Measurements from ENCODE around the gene ETV3L. TPM values are rescaled to one million over a fixed set of nuclear protein-coding genes. Genes with fewer than 3 reads are reported as not detected.
A peak's percentile ranks its signal among the peaks of the same experiment; 100 is the strongest.

Gene ETV3L
- total RNA-seq, 5 donors from 2014 or later (not counting 1 experiment from before 2014, with no cell fraction given) = not detected

DNA sequence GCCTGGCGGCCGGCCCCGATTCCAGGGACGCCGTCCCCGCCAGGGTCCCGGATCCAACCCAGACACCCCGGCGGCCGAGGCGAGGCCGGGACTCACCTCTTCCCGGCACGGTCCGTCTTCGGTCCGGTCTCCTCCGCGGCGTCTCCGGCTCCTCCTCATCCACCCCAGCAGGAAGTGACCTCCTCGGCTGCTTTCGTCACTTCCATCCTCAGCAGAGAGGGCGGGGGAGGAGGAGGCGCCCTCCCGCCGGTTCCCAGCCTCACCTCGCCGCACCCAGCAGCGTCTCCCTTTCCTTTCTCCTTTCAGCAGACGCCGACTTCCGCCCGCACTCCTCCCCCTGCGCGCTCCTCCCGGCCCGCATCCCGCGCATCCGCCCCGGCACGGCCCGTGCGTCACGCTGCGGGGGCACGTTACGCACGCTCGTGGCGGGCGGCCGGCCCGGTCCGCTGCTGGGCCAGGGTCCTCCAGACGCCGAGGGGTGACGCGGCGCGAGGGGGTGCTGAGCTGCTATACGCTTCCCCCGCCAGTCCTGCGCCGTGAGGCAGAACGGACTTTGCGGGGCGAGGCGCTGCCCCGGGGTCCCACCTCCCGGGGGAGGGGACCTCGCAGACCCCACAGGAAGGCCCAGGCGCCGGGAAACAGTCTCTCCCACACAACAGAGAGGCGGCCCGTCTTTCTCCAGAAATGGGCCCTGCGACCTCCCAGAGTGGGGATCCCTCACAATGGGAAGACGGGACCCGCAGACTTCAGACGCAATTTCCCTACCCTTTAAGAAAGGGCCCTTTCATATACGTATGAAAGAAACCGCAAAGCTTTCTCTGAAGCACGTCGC, 38.8 kb upstream of the ETV3L start, which contains the start of gene ETV3:
ETV3 (minus strand) TSS at position 176 of the 832 bp plus-strand sequence. CDS start 2,043 bp downstream, outside the sequence.
- Mint-ChIP-seq H3K36me3 (peaks cover 24% of the 10 kb centered on the region), H3K4me3 (peak within 1 kb of the TSS; percentile 89 to 96 (median 95)), H3K9me3 (no peaks in the 10 kb centered on the region), H3K4me1 (peaks cover 56 to 59% (median 56%) of the 10 kb centered on the region in 3 donors), H3K27me3 (no peaks in the 10 kb centered on the region), H3K27ac (peak within 1 kb of the TSS; percentile 90 to 94)
- CTCF ChIA-PET = interaction anchor here in 1 of 2 donors (1.2 to 2.2 kb wide), 3 partner anchors 18 to 48 kb away, joined by 3 to 12 read pairs (median 6); no protein-coding TSS in a partner anchor
- Histone ChIP-seq H3K36me3 (ENCODE audit: control insufficient read depth in 2 of 2, extremely low read depth in 1 of 2, insufficient read depth in 1 of 2, low read length in 1 of 2) (peaks cover 14 to 21% of the 10 kb centered on the region in 2 donors), H3K27me3 (replicated peaks in 1 of 2; ENCODE audit: control insufficient read depth in 2 of 2, extremely low read depth in 1 of 2, insufficient read depth in 2 of 2, low read length in 1 of 2) (no peaks in the 10 kb centered on the region), H3K9me3 (no peaks in the 10 kb centered on the region), H3K4me3 (ENCODE audit: control insufficient read depth in 1 of 2, extremely low read depth in 1 of 2, low read length in 1 of 2) (peak within 1 kb of the TSS; percentile 91 to 92), H3K27ac (ENCODE audit: low read length) (peak within 1 kb of the TSS; percentile 98), H3K4me1 (ENCODE audit: control insufficient read depth in 1 of 2, extremely low read depth in 1 of 2, insufficient read depth in 2 of 2, low read length in 2 of 2) (peaks cover 36 to 44% of the 10 kb centered on the region in 2 experiments)
- POLR2A ChIA-PET = no interaction called here
- WGBS (ENCODE audit: insufficient coverage) = 0% methylated on average over 75 of the region's 85 CpGs
- ATAC-seq (replicated peaks in 1 of 4) = peak; percentile 80 to 85 (median 82)
- peak; percentile 70 to 93 (median 83) for DNase-seq

DNA sequence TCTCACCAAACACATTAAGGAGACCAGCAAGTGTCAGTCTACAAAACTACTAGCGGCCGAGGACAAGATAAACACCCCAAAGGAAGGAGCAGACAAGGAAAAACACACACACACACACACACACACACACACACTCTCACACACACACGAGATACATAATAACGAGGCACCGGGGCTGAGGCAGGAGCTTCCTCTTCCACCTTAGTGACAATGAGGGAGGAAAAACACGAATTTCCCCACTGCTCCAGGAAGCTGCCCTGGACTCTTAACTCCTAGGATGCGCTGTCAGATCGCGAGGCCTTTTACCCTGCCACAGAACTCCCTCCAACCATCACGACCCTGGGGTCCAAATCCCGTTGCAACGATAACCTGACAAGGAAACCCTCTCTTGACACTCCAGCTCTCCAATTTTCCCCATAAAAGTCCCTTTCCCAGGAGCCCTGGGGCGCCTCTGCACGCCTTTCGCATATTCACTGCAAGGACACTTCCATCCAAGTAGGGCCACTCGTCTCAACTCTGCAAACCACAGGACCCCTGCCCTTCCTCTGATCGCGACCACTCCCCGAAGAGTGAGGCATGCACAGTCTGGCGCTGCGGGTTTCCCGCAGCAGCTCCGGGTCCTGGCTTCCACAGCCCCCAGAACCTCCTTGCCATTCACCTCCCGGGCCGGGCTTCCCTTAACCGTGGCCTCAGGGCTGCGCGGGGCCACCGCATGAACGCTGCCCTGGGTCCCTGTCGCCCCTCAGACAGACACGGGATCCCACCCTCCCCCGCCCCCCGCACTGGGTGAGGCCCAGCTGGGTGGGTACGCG, 38.0 kb upstream of the ETV3L start:
- Mint-ChIP-seq H3K9me3 (no peaks in the 10 kb centered on the region), H3K4me3 (peak overlapping the region; percentile 89 to 96 (median 95)), H3K4me1 (peaks cover 64 to 68% (median 64%) of the 10 kb centered on the region in 3 donors), H3K27ac (peak overlapping the region; percentile 80 to 90), H3K27me3 (no peaks in the 10 kb centered on the region), H3K36me3 (peaks cover 30% of the 10 kb centered on the region)
- no peaks in the 10 kb centered on the region for H3K27me3 ChIP-seq (replicated peaks in 1 of 2; ENCODE audit: control insufficient read depth in 2 of 2, extremely low read depth in 1 of 2, insufficient read depth in 2 of 2, low read length in 1 of 2)
- ChIA-PET CTCF (interaction anchor here (0.9 to 1.4 kb wide), 3 partner anchors 19 to 47 kb away, joined by 3 to 6 read pairs (median 4); no protein-coding TSS in a partner anchor), POLR2A (interaction anchor here in 1 of 2 donors (0.7 kb wide), 1 partner anchor 16 kb away, joined by 3 read pairs; no protein-coding TSS in a partner anchor)
- H3K4me3 ChIP-seq (ENCODE audit: control insufficient read depth in 1 of 2, extremely low read depth in 1 of 2, low read length in 1 of 2) = peak overlapping the region; percentile 91 to 92
- peaks cover 14 to 23% of the 10 kb centered on the region in 2 donors for H3K36me3 ChIP-seq (ENCODE audit: control insufficient read depth in 2 of 2, extremely low read depth in 1 of 2, insufficient read depth in 1 of 2, low read length in 1 of 2)
- peak in 4 of 35 experiments; percentile 8 to 33 (median 16) for DNase-seq
- ATAC-seq (replicated peaks in 1 of 4) = peak in 3 of 4 experiments; percentile 2 to 22 (median 16)
- H3K4me1 ChIP-seq (ENCODE audit: control insufficient read depth in 1 of 2, extremely low read depth in 1 of 2, insufficient read depth in 2 of 2, low read length in 2 of 2) = peaks cover 44 to 46% of the 10 kb centered on the region in 2 experiments
- 1% methylated on average over 30 of the region's 36 CpGs for WGBS (ENCODE audit: insufficient coverage)
- peak overlapping the region; percentile 98 for H3K27ac ChIP-seq (ENCODE audit: low read length)
- H3K9me3 ChIP-seq = no peaks in the 10 kb centered on the region

DNA sequence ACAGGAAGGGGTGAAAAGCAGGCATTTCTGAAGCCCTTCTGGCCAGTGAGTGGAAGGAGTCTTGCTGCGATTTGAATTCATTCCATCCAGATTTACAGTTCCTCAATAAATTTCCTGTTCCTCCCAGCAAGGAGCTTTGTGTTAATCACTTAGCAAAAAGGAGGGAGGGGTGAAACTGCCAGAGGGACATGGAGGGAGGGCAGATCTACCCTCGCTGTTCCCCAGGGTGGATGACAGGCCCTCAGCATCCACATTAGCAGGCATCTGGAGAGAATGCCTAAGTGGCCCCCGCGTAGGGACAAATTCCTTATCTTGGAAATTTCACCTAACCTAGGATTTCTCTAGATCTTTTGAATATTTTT, 37.4 kb upstream of the ETV3L start:
- ChIA-PET CTCF (interaction anchor here (0.9 to 1.4 kb wide), 2 partner anchors 20 kb away, joined by 3 to 4 read pairs; no protein-coding TSS in a partner anchor), POLR2A (interaction anchor here in 1 of 2 donors (0.7 kb wide), 1 partner anchor 16 kb away, joined by 3 read pairs; no protein-coding TSS in a partner anchor)
- peaks cover 49 to 52% of the 10 kb centered on the region in 2 experiments for H3K4me1 ChIP-seq (ENCODE audit: control insufficient read depth in 1 of 2, extremely low read depth in 1 of 2, insufficient read depth in 2 of 2, low read length in 2 of 2)
- Mint-ChIP-seq H3K4me3 (peak overlapping the region; percentile 89 to 96 (median 95)), H3K4me1 (peaks cover 70 to 74% (median 70%) of the 10 kb centered on the region in 3 donors), H3K36me3 (peaks cover 36% of the 10 kb centered on the region), H3K27ac (peak overlapping the region; percentile 80 to 90), H3K27me3 (no peaks in the 10 kb centered on the region), H3K9me3 (no peaks in the 10 kb centered on the region)
- peaks cover 14 to 28% of the 10 kb centered on the region in 2 donors for H3K36me3 ChIP-seq (ENCODE audit: control insufficient read depth in 2 of 2, extremely low read depth in 1 of 2, insufficient read depth in 1 of 2, low read length in 1 of 2)
- no peaks in the 10 kb centered on the region for H3K9me3 ChIP-seq
- no peak overlapping the region for H3K27ac ChIP-seq (ENCODE audit: low read length)
- no peak for DNase-seq
- 42% methylated on average over 3 of the region's 4 CpGs for WGBS (ENCODE audit: insufficient coverage)
- peak overlapping the region; percentile 91 to 92 for H3K4me3 ChIP-seq (ENCODE audit: control insufficient read depth in 1 of 2, extremely low read depth in 1 of 2, low read length in 1 of 2)
- H3K27me3 ChIP-seq (replicated peaks in 1 of 2; ENCODE audit: control insufficient read depth in 2 of 2, extremely low read depth in 1 of 2, insufficient read depth in 2 of 2, low read length in 1 of 2) = no peaks in the 10 kb centered on the region
- no peak for ATAC-seq (replicated peaks in 1 of 4)

DNA sequence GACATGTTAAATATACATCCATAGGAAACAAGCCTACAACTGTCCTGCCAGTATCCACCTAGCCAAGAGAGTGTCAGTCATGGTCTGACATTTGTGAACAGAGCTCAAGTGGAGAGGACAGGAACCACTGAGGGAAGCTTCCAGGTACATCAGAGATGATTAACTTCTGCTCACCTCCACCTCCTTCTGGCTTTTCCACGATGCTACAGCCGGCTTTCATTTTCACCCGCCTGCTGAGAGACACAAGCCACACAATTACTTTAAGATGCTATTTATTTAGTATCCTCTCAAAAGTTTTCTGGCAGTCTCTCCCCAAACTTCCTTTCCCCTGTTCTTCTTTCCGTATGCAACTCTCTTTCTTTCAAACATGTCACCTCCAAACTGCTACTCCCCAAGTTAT, 36.5 kb upstream of the ETV3L start:
- Histone ChIP-seq H3K27me3 (replicated peaks in 1 of 2; ENCODE audit: control insufficient read depth in 2 of 2, extremely low read depth in 1 of 2, insufficient read depth in 2 of 2, low read length in 1 of 2) (no peaks in the 10 kb centered on the region), H3K36me3 (ENCODE audit: control insufficient read depth in 2 of 2, extremely low read depth in 1 of 2, insufficient read depth in 1 of 2, low read length in 1 of 2) (peaks cover 14 to 37% of the 10 kb centered on the region in 2 donors), H3K27ac (ENCODE audit: low read length) (no peak overlapping the region), H3K4me1 (ENCODE audit: control insufficient read depth in 1 of 2, extremely low read depth in 1 of 2, insufficient read depth in 2 of 2, low read length in 2 of 2) (peaks cover 51 to 56% of the 10 kb centered on the region in 2 experiments), H3K4me3 (ENCODE audit: control insufficient read depth in 1 of 2, extremely low read depth in 1 of 2, low read length in 1 of 2) (no peak overlapping the region), H3K9me3 (no peaks in the 10 kb centered on the region)
- Mint-ChIP-seq H3K4me1 (peaks cover 78 to 83% (median 79%) of the 10 kb centered on the region in 3 donors), H3K36me3 (peaks cover 45% of the 10 kb centered on the region), H3K9me3 (no peaks in the 10 kb centered on the region), H3K27me3 (no peaks in the 10 kb centered on the region), H3K27ac (peak overlapping the region in 1 of 2 donors; percentile 58), H3K4me3 (peak overlapping the region; percentile 89 to 96 (median 95))
- DNase-seq (peak in 1 of 35 experiments; percentile 30), ATAC-seq (replicated peaks in 1 of 4) (no peak)
- WGBS (ENCODE audit: insufficient coverage) = 61% methylated on average over 4 of the region's 4 CpGs
- ChIA-PET CTCF (interaction anchor here (1.8 to 3.8 kb wide), 3 partner anchors 20 to 46 kb away, joined by 10 to 19 read pairs (median 13); no protein-coding TSS in a partner anchor), POLR2A (no interaction called here)

DNA sequence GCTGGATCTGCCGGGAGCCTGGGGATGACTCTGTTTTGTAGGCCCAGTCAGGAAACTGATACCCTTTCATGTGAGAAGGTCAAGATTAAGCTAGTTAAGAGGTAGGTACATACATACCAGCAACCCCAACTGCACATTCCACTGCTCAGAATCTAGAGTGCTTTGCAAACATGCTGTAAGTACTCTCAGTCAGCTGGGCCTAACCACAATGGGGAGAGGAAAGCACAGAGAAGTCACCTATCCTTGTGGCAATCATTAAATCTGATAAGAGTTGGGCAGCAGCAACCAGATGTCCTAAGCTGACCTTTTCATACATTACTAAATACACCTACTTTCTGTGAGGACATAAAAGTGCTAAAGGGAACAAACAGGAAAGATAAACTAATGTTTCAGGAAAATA, 36.0 kb upstream of the ETV3L start:
- Mint-ChIP-seq H3K4me3 (peak overlapping the region; percentile 21 to 96 (median 22)), H3K27ac (peak overlapping the region in 1 of 2 donors; percentile 24), H3K27me3 (no peaks in the 10 kb centered on the region), H3K4me1 (peaks cover 78 to 84% (median 79%) of the 10 kb centered on the region in 3 donors), H3K9me3 (no peaks in the 10 kb centered on the region), H3K36me3 (peaks cover 48% of the 10 kb centered on the region)
- Histone ChIP-seq H3K4me1 (ENCODE audit: control insufficient read depth in 1 of 2, extremely low read depth in 1 of 2, insufficient read depth in 2 of 2, low read length in 2 of 2) (peaks cover 55 to 56% of the 10 kb centered on the region in 2 experiments), H3K36me3 (ENCODE audit: control insufficient read depth in 2 of 2, extremely low read depth in 1 of 2, insufficient read depth in 1 of 2, low read length in 1 of 2) (peaks cover 14 to 42% of the 10 kb centered on the region in 2 donors), H3K9me3 (no peaks in the 10 kb centered on the region), H3K27me3 (replicated peaks in 1 of 2; ENCODE audit: control insufficient read depth in 2 of 2, extremely low read depth in 1 of 2, insufficient read depth in 2 of 2, low read length in 1 of 2) (no peaks in the 10 kb centered on the region), H3K27ac (ENCODE audit: low read length) (no peak overlapping the region), H3K4me3 (ENCODE audit: control insufficient read depth in 1 of 2, extremely low read depth in 1 of 2, low read length in 1 of 2) (no peak overlapping the region)
- ATAC-seq (replicated peaks in 1 of 4) (no peak), DNase-seq (no peak)
- ChIA-PET CTCF (interaction anchor here (1.8 to 3.8 kb wide), 3 partner anchors 20 to 45 kb away, joined by 10 to 19 read pairs (median 13); no protein-coding TSS in a partner anchor), POLR2A (no interaction called here)
- no CpG with 5 or more reads among the region's 1 CpG for WGBS (ENCODE audit: insufficient coverage)

All from T-cell (primary cell).